ENCODE measurements around the gene TBC1D30.

- no peak for TF ChIP-seq CTCF (IDR thresholded peaks at IDR 0.05; ENCODE audit: insufficient read depth, low read depth, low read length)
- TF ChIP-seq EZH2 (IDR thresholded peaks at IDR 0.05; ENCODE audit: insufficient read depth, low read length): no peak
Measured at GRCh38 chr12:64793610-64794009, 30.8 kb upstream of the TBC1D30 start.

Measured in astrocyte (in vitro differentiated cells and primary cell).